ENCODE data around the gene PSMB5. TPM values are rescaled to one million over a fixed set of nuclear protein-coding genes. Genes with fewer than 3 reads are reported as not detected.

PSMB5 gene
- 258 and 313 TPM in 2 replicates for total RNA-seq

DNA sequence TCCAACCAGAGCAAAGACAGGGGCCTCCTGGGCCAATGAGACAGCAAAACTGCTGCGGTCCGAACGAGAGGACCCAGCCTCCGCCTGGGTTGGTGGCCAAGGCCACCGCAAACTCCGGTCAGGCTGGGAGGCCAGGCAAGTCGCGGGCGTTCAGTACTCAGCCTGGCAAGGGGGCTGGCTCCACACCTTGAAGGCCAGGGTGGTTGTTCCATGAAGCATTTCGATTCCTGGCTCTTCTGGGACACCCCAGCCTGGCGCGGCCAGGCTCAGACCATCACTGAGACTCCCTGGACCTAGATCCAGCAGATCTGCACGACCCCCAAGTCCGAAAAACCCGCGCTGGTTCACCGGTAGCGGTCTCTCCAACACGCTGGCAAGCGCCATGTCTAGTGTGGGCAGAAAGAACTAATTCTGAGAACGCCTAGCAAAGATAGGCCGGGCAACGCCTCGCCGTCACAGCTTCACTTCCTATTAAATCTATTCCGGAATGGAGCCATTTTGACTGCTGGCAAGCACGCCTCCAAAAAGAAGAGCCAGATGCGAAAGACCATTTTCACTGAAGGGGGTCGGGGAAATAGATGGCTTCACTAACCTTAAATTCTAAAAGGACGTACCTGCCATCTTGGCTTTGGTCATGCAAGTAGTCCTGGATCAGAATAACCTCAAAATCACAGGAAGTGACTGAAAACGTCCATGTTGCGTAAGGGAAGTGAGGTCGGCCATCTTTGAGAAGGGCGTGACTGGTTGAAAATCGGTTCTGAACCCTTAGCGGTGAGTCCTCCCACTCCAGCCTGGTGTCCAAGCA, at the start of gene PSMB5:
TSS of gene PSMB5 (minus strand) at position 403 of the 805 bp plus-strand sequence. CDS start at position 384, 19 bp downstream.

DNA sequence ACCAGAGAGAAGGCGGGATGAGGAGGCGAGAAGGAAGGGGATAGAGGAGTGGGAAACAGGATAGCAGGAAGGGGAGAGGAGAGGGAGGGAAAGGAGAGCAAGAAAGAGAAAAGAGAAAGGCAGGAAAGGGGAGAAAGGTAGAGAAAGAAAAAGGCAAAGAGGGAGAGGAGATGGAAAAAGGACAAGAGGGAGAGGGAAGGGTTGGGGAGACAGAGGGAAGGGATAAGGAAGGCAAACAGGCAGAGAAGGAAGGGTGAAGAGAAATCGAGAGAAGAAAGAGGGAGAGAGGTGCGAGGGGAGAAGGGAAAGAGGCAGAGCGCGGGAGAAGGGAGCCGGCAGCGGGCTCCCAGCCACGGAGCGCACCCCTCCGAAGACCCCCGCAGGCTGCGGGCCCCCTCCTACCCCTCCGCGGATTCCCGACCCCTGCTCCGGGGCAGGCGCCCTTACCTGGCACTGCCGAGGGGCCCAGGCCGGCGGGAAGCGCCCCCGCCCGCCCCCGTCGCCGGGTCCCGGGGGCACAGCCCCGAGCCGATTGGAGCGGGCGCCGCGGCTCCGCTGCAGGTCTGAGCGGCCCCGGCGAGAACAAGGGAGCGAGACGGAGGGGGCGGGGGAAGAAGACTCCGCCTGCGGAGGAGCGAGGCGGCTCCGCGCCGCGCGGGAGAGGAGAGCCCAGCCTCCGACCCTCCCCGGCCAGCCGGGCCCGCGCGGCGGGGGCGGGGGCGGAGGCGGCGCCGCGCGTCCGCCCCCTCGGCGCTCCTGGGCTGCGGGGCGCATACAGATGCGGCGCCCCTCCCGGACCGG, 22.5 kb upstream of the PSMB5 start, which contains the start of gene CDH24:
TSS of gene CDH24 (minus strand) at position 565 of the 801 bp plus-strand sequence. CDS start 1,787 bp downstream, outside the sequence.

DNA sequence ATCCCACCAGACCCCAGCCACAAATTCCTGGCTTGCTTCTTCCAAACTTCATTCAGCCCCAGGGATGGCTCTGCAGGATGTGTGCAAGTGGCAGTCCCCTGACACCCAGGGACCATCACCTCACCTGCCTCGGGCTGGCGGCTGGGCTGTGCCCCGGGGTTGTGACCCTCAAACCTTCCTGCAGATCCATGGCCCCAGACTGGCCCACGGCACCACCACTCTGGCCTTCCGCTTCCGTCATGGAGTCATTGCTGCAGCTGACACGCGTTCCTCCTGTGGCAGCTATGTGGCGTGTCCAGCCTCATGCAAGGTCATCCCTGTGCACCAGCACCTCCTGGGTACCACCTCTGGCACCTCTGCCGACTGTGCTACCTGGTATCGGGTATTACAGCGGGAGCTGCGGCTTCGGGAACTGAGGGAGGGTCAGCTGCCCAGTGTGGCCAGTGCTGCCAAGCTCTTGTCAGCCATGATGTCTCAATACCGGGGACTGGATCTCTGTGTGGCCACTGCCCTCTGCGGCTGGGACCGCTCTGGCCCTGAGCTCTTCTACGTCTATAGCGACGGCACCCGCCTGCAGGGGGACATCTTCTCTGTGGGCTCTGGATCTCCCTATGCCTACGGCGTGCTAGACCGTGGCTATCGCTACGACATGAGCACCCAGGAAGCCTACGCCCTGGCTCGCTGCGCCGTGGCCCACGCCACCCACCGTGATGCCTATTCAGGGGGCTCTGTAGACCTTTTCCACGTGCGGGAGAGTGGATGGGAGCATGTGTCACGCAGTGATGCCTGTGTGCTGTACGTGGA, 7.7 kb upstream of the PSMB5 start, which contains the start of gene PSMB11:
TSS of gene PSMB11 (plus strand) at position 51 of the 804 bp plus-strand sequence. CDS start at position 65, 14 bp downstream.

DNA sequence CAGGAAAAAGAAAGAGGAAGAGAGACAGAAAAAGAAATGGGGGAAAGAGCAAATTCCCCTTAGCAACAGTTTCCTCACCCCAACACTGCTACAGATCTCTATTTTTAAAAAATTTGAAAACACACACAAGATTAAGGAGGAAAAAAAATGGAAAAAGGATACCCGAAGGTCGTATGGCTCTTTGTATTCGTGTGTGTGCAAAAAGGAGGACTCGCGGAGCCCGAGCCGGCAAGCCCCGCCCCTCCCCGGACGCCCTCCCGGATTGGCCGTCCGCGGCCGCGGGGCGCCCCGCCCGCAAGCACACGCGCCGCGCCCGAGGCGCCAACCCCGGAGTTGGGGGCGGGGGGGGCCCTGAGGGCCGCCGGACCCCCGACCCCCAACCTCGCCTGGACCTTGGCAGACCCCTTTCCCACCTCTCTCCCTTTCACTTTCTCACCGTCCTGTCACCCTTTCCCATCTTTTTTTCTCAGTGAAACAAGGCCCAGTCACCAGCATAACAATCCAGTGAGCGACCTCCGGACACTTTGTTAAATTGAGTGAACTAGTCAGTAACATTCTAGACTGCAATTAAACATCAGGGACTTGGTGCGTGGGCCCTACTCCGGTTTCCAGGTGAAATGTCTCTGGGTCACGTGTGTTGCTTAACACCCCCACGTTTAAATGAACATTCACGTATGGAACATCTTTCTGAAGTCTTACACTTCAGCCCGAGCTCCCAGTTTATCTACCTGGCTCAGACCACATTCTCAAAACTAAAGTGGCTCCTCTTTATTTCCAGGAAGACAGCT, 24.6 kb downstream of the PSMB5 start, which contains the start of gene C14orf93:
TSS of gene C14orf93 (minus strand) at position 205 of the 788 bp plus-strand sequence. CDS start 11,120 bp downstream, outside the sequence.

DNA sequence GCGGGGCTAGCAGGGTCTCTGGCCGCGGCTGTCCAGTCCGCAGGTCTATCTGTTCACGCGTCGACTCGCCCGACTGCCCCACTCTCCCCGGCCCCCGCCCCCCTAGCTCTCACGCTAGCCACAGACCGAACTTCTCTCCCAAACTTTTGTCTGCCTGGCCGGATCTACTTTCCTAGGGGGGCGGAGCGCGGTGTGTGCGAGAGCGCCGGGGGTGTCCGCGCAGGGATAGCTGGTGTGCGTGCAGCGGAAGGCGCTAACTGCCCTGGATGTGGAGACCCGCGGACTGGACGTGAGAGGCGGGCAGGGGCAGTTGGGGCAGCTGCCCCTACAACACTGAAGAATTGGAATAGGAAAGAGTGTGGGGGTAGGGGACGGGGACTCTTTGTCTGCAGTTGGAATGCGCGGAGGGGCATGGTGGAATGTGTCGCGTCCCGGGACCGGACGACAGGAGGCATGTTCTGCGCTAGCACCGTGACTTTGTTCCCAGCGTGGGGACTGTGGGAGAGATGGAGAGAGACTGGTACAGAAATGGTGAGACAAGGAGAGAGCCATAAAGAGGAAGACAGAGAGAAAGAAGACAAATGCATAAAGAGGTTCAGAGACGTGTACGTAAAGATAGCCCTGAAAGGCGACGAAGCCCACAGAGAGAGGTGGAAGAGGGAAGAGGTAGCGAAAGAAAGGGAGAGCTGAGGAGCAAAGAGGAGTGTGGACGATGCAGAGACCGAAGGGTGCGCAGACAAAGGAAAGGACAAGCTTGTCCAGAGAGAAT, 52.0 kb downstream of the PSMB5 start, which contains the start of gene AJUBA:
TSS of gene AJUBA (minus strand) at position 75 of the 769 bp plus-strand sequence. CDS start 285 bp downstream, outside the sequence.

Other genes with a start within 250 kb of the PSMB5 start
- 13.6 and 16.0 TPM in 2 replicates for gene SLC7A7, start 219.5 kb downstream of the PSMB5 start, total RNA-seq
- 53.7 and 81.0 TPM in 2 replicates for gene MRPL52, start 205.0 kb downstream of the PSMB5 start, total RNA-seq
- 236 and 368 TPM in 2 replicates for gene MMP14, start 198.3 kb downstream of the PSMB5 start, total RNA-seq
- gene LRP10, start 163.2 kb downstream of the PSMB5 start, total RNA-seq: 44.2 and 65.4 TPM in 2 replicates
- gene REM2, start 151.7 kb downstream of the PSMB5 start, total RNA-seq: 0.09 TPM in 2 replicates
- gene RBM23, start 115.8 kb downstream of the PSMB5 start, total RNA-seq: 43.6 and 50.5 TPM in 2 replicates
- 45.9 and 71.5 TPM in 2 replicates for gene PRMT5, start 105.5 kb downstream of the PSMB5 start, total RNA-seq
- 33.0 and 38.8 TPM in 2 replicates for gene HAUS4, start 77.8 kb downstream of the PSMB5 start, total RNA-seq
- gene AJUBA, start 52.3 kb downstream of the PSMB5 start, total RNA-seq: 40.2 and 86.7 TPM in 2 replicates
- gene C14orf93, start 24.8 kb downstream of the PSMB5 start, total RNA-seq: 4.9 and 5.3 TPM in 2 replicates
- gene PSMB11, start 7.3 kb upstream of the PSMB5 start, total RNA-seq: not detected in 2 replicates
- gene CDH24, start 22.6 kb upstream of the PSMB5 start, total RNA-seq: 13.9 and 15.7 TPM in 2 replicates
- 83.1 and 91.2 TPM in 2 replicates for gene ACIN1, start 60.2 kb upstream of the PSMB5 start, total RNA-seq
- gene C14orf119, start 60.6 kb upstream of the PSMB5 start, total RNA-seq: 57.6 and 64.3 TPM in 2 replicates
- gene CIROP, start 70.1 kb upstream of the PSMB5 start, total RNA-seq: not detected in 2 replicates
- not detected in 2 replicates for gene CEBPE, start 84.4 kb upstream of the PSMB5 start, total RNA-seq
- gene SLC7A8, start 148.8 kb upstream of the PSMB5 start, total RNA-seq: 0.63 TPM in 1 of 2 replicates, not detected in the other
- not detected in 2 replicates for gene RNF212B, start 203.0 kb upstream of the PSMB5 start, total RNA-seq

Measured in endothelial cell of coronary artery (primary cell).